Activated T-cell treated with anti-CD3 and anti-CD28 coated beads, Interleukin-2, amount 50 U/mL, for 24 hours (primary cell): Measurements from ENCODE around the gene SORL1.

Experiments used
- DNase-seq: peaks from one replicate; pipeline ENCODE4 v3.0.0-alpha.2; 2020
- H3K27ac Mint-ChIP-seq: 2 replicates; pipeline ENCODE4 v1.8.0; 2020; ENCODE audit warnings: mild to moderate bottlenecking, mixed read lengths
- H3K27me3 Mint-ChIP-seq: 2 replicates; pipeline ENCODE4 v1.8.0; 2020; ENCODE audit warnings: mixed read lengths
- H3K36me3 Mint-ChIP-seq: 2 replicates; pipeline ENCODE4 v1.8.0; 2020; ENCODE audit warnings: low read depth, mixed read lengths
- H3K4me1 Mint-ChIP-seq: 2 replicates; pipeline ENCODE4 v1.8.0; 2020; ENCODE audit warnings: low read depth, mixed read lengths
- H3K4me3 Mint-ChIP-seq: 2 replicates; pipeline ENCODE4 v1.8.0; 2020; ENCODE audit warnings: mild to moderate bottlenecking, moderate library complexity, mixed read lengths
- H3K9me3 Mint-ChIP-seq: 2 replicates; pipeline ENCODE4 v1.8.0; 2020; ENCODE audit warnings: mixed read lengths

The SORL1 gene

GRCh38 chr11:121452609-121453150, 566 bp downstream of the SORL1 start, which contains the start of gene SORL1-AS1:
TSS of gene SORL1-AS1 (minus strand) at chr11:121452967.
- no peaks in the 10 kb centered on the region for H3K9me3 Mint-ChIP-seq
- H3K36me3 Mint-ChIP-seq: peaks cover 11% of the 10 kb centered on the region
- peak within 1 kb of the TSS; percentile 93 for H3K4me3 Mint-ChIP-seq
- H3K4me1 Mint-ChIP-seq: peaks cover 90% of the 10 kb centered on the region
- H3K27ac Mint-ChIP-seq: peak within 1 kb of the TSS; percentile 95
- H3K27me3 Mint-ChIP-seq: no peaks in the 10 kb centered on the region
- peak; percentile 78 for DNase-seq

GRCh38 chr11:121453589-121454299, 1.6 kb downstream of the SORL1 start:
- DNase-seq: no peak
- no peaks in the 10 kb centered on the region for H3K9me3 Mint-ChIP-seq
- H3K4me3 Mint-ChIP-seq: peak overlapping the region; percentile 93
- H3K27ac Mint-ChIP-seq: peak overlapping the region; percentile 95
- peaks cover 90% of the 10 kb centered on the region for H3K4me1 Mint-ChIP-seq
- peaks cover 14% of the 10 kb centered on the region for H3K36me3 Mint-ChIP-seq
- H3K27me3 Mint-ChIP-seq: no peaks in the 10 kb centered on the region

- Mint-ChIP-seq H3K27ac (peak overlapping the region; percentile 95), H3K9me3 (no peaks in the 10 kb centered on the region), H3K4me3 (peak overlapping the region; percentile 93), H3K36me3 (peaks cover 15% of the 10 kb centered on the region), H3K27me3 (no peaks in the 10 kb centered on the region), H3K4me1 (peaks cover 90% of the 10 kb centered on the region)
- DNase-seq: no peak
Measured at GRCh38 chr11:121455115-121455514, 3.0 kb downstream of the SORL1 start.

- Mint-ChIP-seq H3K4me1 (peaks cover 90% of the 10 kb centered on the region), H3K27me3 (no peaks in the 10 kb centered on the region), H3K36me3 (peaks cover 15% of the 10 kb centered on the region), H3K9me3 (no peaks in the 10 kb centered on the region), H3K4me3 (peak overlapping the region; percentile 15), H3K27ac (peak overlapping the region; percentile 95)
- DNase-seq: peak; percentile 28
Measured at GRCh38 chr11:121456151-121456550, 4.0 kb downstream of the SORL1 start.

- Mint-ChIP-seq H3K9me3 (no peaks in the 10 kb centered on the region), H3K36me3 (peaks cover 15% of the 10 kb centered on the region), H3K4me3 (peak overlapping the region; percentile 21), H3K27ac (peak overlapping the region; percentile 95), H3K4me1 (peaks cover 94% of the 10 kb centered on the region), H3K27me3 (no peaks in the 10 kb centered on the region)
- peak; percentile 23 for DNase-seq
Measured at GRCh38 chr11:121456816-121457431, 4.8 kb downstream of the SORL1 start.

GRCh38 chr11:121458551-121458950, 6.4 kb downstream of the SORL1 start:
- Mint-ChIP-seq H3K4me1 (peaks cover 99% of the 10 kb centered on the region), H3K36me3 (peaks cover 9% of the 10 kb centered on the region), H3K9me3 (no peaks in the 10 kb centered on the region), H3K27me3 (no peaks in the 10 kb centered on the region), H3K27ac (peak overlapping the region; percentile 99), H3K4me3 (no peak overlapping the region)
- DNase-seq: peak; percentile 24

GRCh38 chr11:121459413-121460017, 7.4 kb downstream of the SORL1 start:
- peaks cover 9% of the 10 kb centered on the region for H3K36me3 Mint-ChIP-seq
- peak overlapping the region; percentile 1 for H3K4me3 Mint-ChIP-seq
- H3K4me1 Mint-ChIP-seq: peaks cover 99% of the 10 kb centered on the region

GRCh38 chr11:121460941-121461514, 8.9 kb downstream of the SORL1 start:
- Mint-ChIP-seq H3K4me3 (no peak overlapping the region), H3K27ac (peak overlapping the region; percentile 99), H3K36me3 (peaks cover 8% of the 10 kb centered on the region), H3K9me3 (no peaks in the 10 kb centered on the region), H3K4me1 (peaks cover 100% of the 10 kb centered on the region), H3K27me3 (no peaks in the 10 kb centered on the region)
- DNase-seq: no peak

More at GRCh38 chr11:121459413-121460017, 7.4 kb downstream of the SORL1 start:
- Mint-ChIP-seq H3K9me3 (no peaks in the 10 kb centered on the region), H3K27ac (peak overlapping the region; percentile 99), H3K27me3 (no peaks in the 10 kb centered on the region)
- peak; percentile 49 for DNase-seq

GRCh38 chr11:121461843-121462242, 9.7 kb downstream of the SORL1 start:
- peaks cover 5% of the 10 kb centered on the region for H3K36me3 Mint-ChIP-seq
- H3K27ac Mint-ChIP-seq: peak overlapping the region; percentile 99
- peak overlapping the region; percentile 23 for H3K4me3 Mint-ChIP-seq
- H3K4me1 Mint-ChIP-seq: peaks cover 100% of the 10 kb centered on the region
- DNase-seq: no peak
- no peaks in the 10 kb centered on the region for H3K9me3 Mint-ChIP-seq
- H3K27me3 Mint-ChIP-seq: no peaks in the 10 kb centered on the region

- peak; percentile 50 for DNase-seq
- no peaks in the 10 kb centered on the region for H3K9me3 Mint-ChIP-seq
- H3K27me3 Mint-ChIP-seq: no peaks in the 10 kb centered on the region
- H3K4me3 Mint-ChIP-seq: peak overlapping the region; percentile 40
- H3K27ac Mint-ChIP-seq: peak overlapping the region; percentile 99
- peaks cover 2% of the 10 kb centered on the region for H3K36me3 Mint-ChIP-seq
- peaks cover 99% of the 10 kb centered on the region for H3K4me1 Mint-ChIP-seq
Measured at GRCh38 chr11:121463689-121464335, 11.7 kb downstream of the SORL1 start.

- H3K4me3 Mint-ChIP-seq: peak overlapping the region; percentile 67
- H3K36me3 Mint-ChIP-seq: peaks cover 9% of the 10 kb centered on the region
- no peaks in the 10 kb centered on the region for H3K9me3 Mint-ChIP-seq
- peak overlapping the region; percentile 99 for H3K27ac Mint-ChIP-seq
- peaks cover 99% of the 10 kb centered on the region for H3K4me1 Mint-ChIP-seq
- no peaks in the 10 kb centered on the region for H3K27me3 Mint-ChIP-seq
- DNase-seq: peak; percentile 88
Measured at GRCh38 chr11:121464352-121464946, 12.3 kb downstream of the SORL1 start.

- H3K27ac Mint-ChIP-seq: peak overlapping the region; percentile 99
- no peak for DNase-seq
- H3K4me1 Mint-ChIP-seq: peaks cover 99% of the 10 kb centered on the region
- H3K36me3 Mint-ChIP-seq: peaks cover 20% of the 10 kb centered on the region
- no peaks in the 10 kb centered on the region for H3K27me3 Mint-ChIP-seq
- no peaks in the 10 kb centered on the region for H3K9me3 Mint-ChIP-seq
- H3K4me3 Mint-ChIP-seq: peak overlapping the region; percentile 67
Measured at GRCh38 chr11:121465709-121466062, 13.6 kb downstream of the SORL1 start.

GRCh38 chr11:121466063-121466794, 14.1 kb downstream of the SORL1 start:
- peak overlapping the region; percentile 99 for H3K27ac Mint-ChIP-seq
- H3K27me3 Mint-ChIP-seq: no peaks in the 10 kb centered on the region
- peaks cover 98% of the 10 kb centered on the region for H3K4me1 Mint-ChIP-seq
- peaks cover 25% of the 10 kb centered on the region for H3K36me3 Mint-ChIP-seq
- DNase-seq: peak; percentile 66
- no peaks in the 10 kb centered on the region for H3K9me3 Mint-ChIP-seq
- peak overlapping the region; percentile 67 for H3K4me3 Mint-ChIP-seq
